OCI-M2 (cell line): ENCODE results near the gene TRAF2.

ENCODE experiments used
- DNase-seq: peaks from one replicate; lab custom pipeline; 2025; ENCODE audit not compliant: unreplicated experiment; lab: John Stamatoyannopoulos, UW

The TRAF2 gene

GRCh38 chr9:136846376-136847087, 39.8 kb upstream of the TRAF2 start:
- DNase-seq = no peak

- DNase-seq = no peak
Observed at GRCh38 chr9:136847088-136847825, 39.1 kb upstream of the TRAF2 start.

- DNase-seq = no peak
Observed at GRCh38 chr9:136847826-136848392, 38.4 kb upstream of the TRAF2 start.

- DNase-seq = no peak
Observed at GRCh38 chr9:136848393-136849037, 37.8 kb upstream of the TRAF2 start.

GRCh38 chr9:136849038-136849959, 37.0 kb upstream of the TRAF2 start, which contains the start of gene PHPT1:
Gene PHPT1 (plus strand): TSS chr9:136849409. CDS start chr9:136849431, 22 bp downstream.
- DNase-seq = peak; percentile 58

GRCh38 chr9:136849960-136850865, 36.1 kb upstream of the TRAF2 start:
- no peak for DNase-seq

- no peak for DNase-seq
Observed at GRCh38 chr9:136850866-136851775, 35.2 kb upstream of the TRAF2 start.

GRCh38 chr9:136851941-136852663, 34.2 kb upstream of the TRAF2 start, which contains the start of gene MAMDC4:
Gene MAMDC4 (plus strand): TSS chr9:136852346. CDS start chr9:136852417, 71 bp downstream.
- no peak for DNase-seq

- no peak for DNase-seq
Observed at GRCh38 chr9:136852664-136853595, 33.4 kb upstream of the TRAF2 start.

- no peak for DNase-seq
Observed at GRCh38 chr9:136853596-136854112, 32.7 kb upstream of the TRAF2 start.

GRCh38 chr9:136854113-136854841, 32.0 kb upstream of the TRAF2 start:
- DNase-seq = no peak

GRCh38 chr9:136854842-136855460, 31.4 kb upstream of the TRAF2 start:
- no peak for DNase-seq

- no peak for DNase-seq
Observed at GRCh38 chr9:136855461-136856078, 30.7 kb upstream of the TRAF2 start.

- DNase-seq = no peak
Observed at GRCh38 chr9:136856079-136856476, 30.2 kb upstream of the TRAF2 start.
